Measurements from ENCODE around the gene GPR180. TPM values are rescaled to one million over a fixed set of nuclear protein-coding genes. Genes with fewer than 3 reads are reported as not detected.

Gene GPR180
- polyA plus RNA-seq, 1 experiment = 8.6 TPM

GRCh38 chr13:94599877-94600276, 1.8 kb upstream of the GPR180 start:
- H3K9me3 ChIP-seq (ENCODE audit: control insufficient read depth, insufficient read depth, low read length) = no peaks in the 10 kb centered on the region; the same call in 1 of the 2 replicates
- POLR2A ChIA-PET = no interaction called here
- no peak for DNase-seq (ENCODE audit: low read depth, low spot score)
- TF ChIP-seq CTCF (IDR thresholded peaks at IDR 0.05; ENCODE audit: low read depth, low read length) = no peak
- no peak overlapping the region for H3K4me3 ChIP-seq (ENCODE audit: low read depth, low read length)
- no peak overlapping the region for H3K27ac ChIP-seq (ENCODE audit: low read depth, low read length)
- CTCF ChIA-PET = interaction anchor here (1.1 kb wide), 1 partner anchor 18 kb away, joined by 5 read pairs; no protein-coding TSS in a partner anchor
- H3K27me3 ChIP-seq (ENCODE audit: control insufficient read depth, insufficient read depth, low read length) = no peaks in the 10 kb centered on the region

- POLR2A ChIA-PET = interaction anchor here (0.7 to 1.4 kb wide), 3 partner anchors 11 to 54 kb away, joined by 3 to 8 read pairs (median 4); no protein-coding TSS in a partner anchor
Measured at GRCh38 chr13:94602467-94602866, 810 bp downstream of the GPR180 start.

GRCh38 chr13:94607056-94607455, 5.4 kb downstream of the GPR180 start:
- Histone ChIP-seq H3K4me3 (ENCODE audit: low read depth, low read length) (no peak overlapping the region), H3K27ac (ENCODE audit: low read depth, low read length) (no peak overlapping the region), H3K9me3 (ENCODE audit: control insufficient read depth, insufficient read depth, low read length) (no peaks in the 10 kb centered on the region; the same call in 1 of the 2 replicates), H3K27me3 (ENCODE audit: control insufficient read depth, insufficient read depth, low read length) (no peaks in the 10 kb centered on the region)
- DNase-seq (ENCODE audit: low read depth, low spot score) = no peak
- no peak for TF ChIP-seq CTCF (IDR thresholded peaks at IDR 0.05; ENCODE audit: low read depth, low read length)
- ChIA-PET POLR2A (no interaction called here), CTCF (no interaction called here)

More at GRCh38 chr13:94602467-94602866, 810 bp downstream of the GPR180 start:
- Histone ChIP-seq H3K4me3 (ENCODE audit: low read depth, low read length) (peak overlapping the region; percentile 89), H3K9me3 (ENCODE audit: control insufficient read depth, insufficient read depth, low read length) (no peaks in the 10 kb centered on the region; the same call in 1 of the 2 replicates), H3K27me3 (ENCODE audit: control insufficient read depth, insufficient read depth, low read length) (no peaks in the 10 kb centered on the region), H3K27ac (ENCODE audit: low read depth, low read length) (peak overlapping the region; percentile 57)
- no peak for DNase-seq (ENCODE audit: low read depth, low spot score)
- TF ChIP-seq CTCF (IDR thresholded peaks at IDR 0.05; ENCODE audit: low read depth, low read length) = no peak
- CTCF ChIA-PET = interaction anchor here (0.7 to 5.6 kb wide), 2 partner anchors 16 to 1627 kb away, joined by 3 to 67 read pairs; no protein-coding TSS in a partner anchor

GRCh38 chr13:94607939-94608338, 6.3 kb downstream of the GPR180 start:
- H3K27ac ChIP-seq (ENCODE audit: low read depth, low read length) = no peak overlapping the region
- no peak overlapping the region for H3K4me3 ChIP-seq (ENCODE audit: low read depth, low read length)
- no peaks in the 10 kb centered on the region for H3K9me3 ChIP-seq (ENCODE audit: control insufficient read depth, insufficient read depth, low read length)
- no peaks in the 10 kb centered on the region for H3K27me3 ChIP-seq (ENCODE audit: control insufficient read depth, insufficient read depth, low read length)
- ChIA-PET CTCF (interaction anchor here (0.8 to 2.4 kb wide), 4 partner anchors 10 to 773 kb away, joined by 3 to 23 read pairs (median 8); no protein-coding TSS in a partner anchor), POLR2A (no interaction called here)
- no peak for DNase-seq (ENCODE audit: low read depth, low spot score)
- TF ChIP-seq CTCF (IDR thresholded peaks at IDR 0.05; ENCODE audit: low read depth, low read length) = no peak

- H3K9me3 ChIP-seq (ENCODE audit: control insufficient read depth, insufficient read depth, low read length) = no peaks in the 10 kb centered on the region
- DNase-seq (ENCODE audit: low read depth, low spot score) = no peak
- no peak overlapping the region for H3K27ac ChIP-seq (ENCODE audit: low read depth, low read length)
- CTCF ChIA-PET = interaction anchor here (0.8 to 2.4 kb wide), 4 partner anchors 9 to 773 kb away, joined by 3 to 23 read pairs (median 8); no protein-coding TSS in a partner anchor
- no peaks in the 10 kb centered on the region for H3K27me3 ChIP-seq (ENCODE audit: control insufficient read depth, insufficient read depth, low read length)
- H3K4me3 ChIP-seq (ENCODE audit: low read depth, low read length) = no peak overlapping the region
- POLR2A ChIA-PET = no interaction called here
- no peak for TF ChIP-seq CTCF (IDR thresholded peaks at IDR 0.05; ENCODE audit: low read depth, low read length)
Measured at GRCh38 chr13:94608586-94608985, 6.9 kb downstream of the GPR180 start.
